Liver (tissue), 3 donors: ENCODE data around the gene PAX5.

ENCODE experiments used
- EGR1 ChIP-seq, 2 donors: IDR thresholded peaks; 2 replicates each; pipeline ENCODE4 v1.6.1; 2016 to 2018; ENCODE audit warnings: antibody characterized with exemption in 2 of 2, low read depth in 2 of 2
- FOXA1 ChIP-seq: IDR thresholded peaks from 2 replicates; pipeline ENCODE4 v1.6.1; 2016; ENCODE audit warnings: antibody characterized with exemption
- GABPA ChIP-seq, 2 donors: IDR thresholded peaks in 1 of 2; conservative IDR thresholded peaks in 1 of 2; 2 replicates each; pipeline ENCODE4 v1.6.1; 2016; ENCODE audit warnings: antibody characterized with exemption in 2 of 2, mild to moderate bottlenecking in 1 of 2, moderate library complexity in 1 of 2
- JUND ChIP-seq, 2 donors: IDR thresholded peaks; 2 replicates each; pipeline ENCODE4 v1.6.1; 2016; ENCODE audit warnings: antibody characterized with exemption in 2 of 2
- RAD21 ChIP-seq, 2 donors: IDR thresholded peaks; 2 replicates each; pipeline ENCODE4 v1.6.1; 2016; ENCODE audit warnings: antibody characterized with exemption in 2 of 2, mild to moderate bottlenecking in 2 of 2
- SP1 ChIP-seq: IDR thresholded peaks from 2 replicates; pipeline ENCODE4 v1.6.1; 2018; ENCODE audit warnings: antibody characterized with exemption, mild to moderate bottlenecking
- TAF1 ChIP-seq: conservative IDR thresholded peaks from 2 replicates; pipeline ENCODE4 v1.6.1; 2016; ENCODE audit warnings: antibody characterized with exemption, mild to moderate bottlenecking
- YY1 ChIP-seq: IDR thresholded peaks from 2 replicates; pipeline ENCODE4 v1.6.1; 2016; ENCODE audit warnings: antibody characterized with exemption, mild to moderate bottlenecking
- TF ChIP-seq, protein P1 (sequence below): fragments of 150-350 bp; IDR thresholded peaks from 2 replicates; pipeline ENCODE4 v1.5.1; 2017; ENCODE audit warnings: improper control_type of control experiment, low read depth, low read length; ENCODE audit not compliant: missing input control
- TF ChIP-seq, protein P2 (sequence below): IDR thresholded peaks from 2 replicates; pipeline ENCODE4 v1.6.1; 2016; ENCODE audit warnings: antibody characterized with exemption
- TF ChIP-seq, protein P3 (sequence below): IDR thresholded peaks from 2 replicates; pipeline ENCODE4 v1.6.1; 2016; ENCODE audit warnings: antibody characterized with exemption, mild to moderate bottlenecking
- TF ChIP-seq, protein P4 (sequence below): IDR thresholded peaks from 2 replicates; pipeline ENCODE4 v1.6.1; 2016; ENCODE audit warnings: antibody characterized with exemption
- TF ChIP-seq, protein P5 (sequence below): IDR thresholded peaks from 2 replicates; pipeline ENCODE4 v1.6.1; 2016; ENCODE audit warnings: antibody characterized with exemption
- donor health status: healthy.
- donor health status: healthy.

DNA sequence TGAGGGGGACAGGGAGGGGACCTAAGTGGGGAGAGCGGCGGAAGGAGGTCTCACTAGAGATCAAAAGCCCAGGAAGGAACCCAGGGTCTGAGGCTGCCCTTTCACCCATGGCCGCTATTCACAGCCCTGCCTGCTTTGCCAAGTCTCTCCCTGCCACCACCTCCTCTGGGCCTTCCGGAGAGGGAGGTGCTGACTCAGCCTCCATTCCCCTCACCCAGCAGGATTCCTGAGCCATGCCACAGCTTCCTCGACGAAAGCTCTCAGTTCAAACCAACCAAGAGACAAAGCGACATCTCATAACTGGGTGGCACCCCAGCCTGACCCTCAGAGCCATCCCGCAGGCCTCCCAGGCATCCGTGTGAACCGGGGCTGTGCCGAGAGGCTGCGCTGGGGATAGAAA, 36.7 kb downstream of the PAX5 start:
- TF ChIP-seq, protein P1, sequence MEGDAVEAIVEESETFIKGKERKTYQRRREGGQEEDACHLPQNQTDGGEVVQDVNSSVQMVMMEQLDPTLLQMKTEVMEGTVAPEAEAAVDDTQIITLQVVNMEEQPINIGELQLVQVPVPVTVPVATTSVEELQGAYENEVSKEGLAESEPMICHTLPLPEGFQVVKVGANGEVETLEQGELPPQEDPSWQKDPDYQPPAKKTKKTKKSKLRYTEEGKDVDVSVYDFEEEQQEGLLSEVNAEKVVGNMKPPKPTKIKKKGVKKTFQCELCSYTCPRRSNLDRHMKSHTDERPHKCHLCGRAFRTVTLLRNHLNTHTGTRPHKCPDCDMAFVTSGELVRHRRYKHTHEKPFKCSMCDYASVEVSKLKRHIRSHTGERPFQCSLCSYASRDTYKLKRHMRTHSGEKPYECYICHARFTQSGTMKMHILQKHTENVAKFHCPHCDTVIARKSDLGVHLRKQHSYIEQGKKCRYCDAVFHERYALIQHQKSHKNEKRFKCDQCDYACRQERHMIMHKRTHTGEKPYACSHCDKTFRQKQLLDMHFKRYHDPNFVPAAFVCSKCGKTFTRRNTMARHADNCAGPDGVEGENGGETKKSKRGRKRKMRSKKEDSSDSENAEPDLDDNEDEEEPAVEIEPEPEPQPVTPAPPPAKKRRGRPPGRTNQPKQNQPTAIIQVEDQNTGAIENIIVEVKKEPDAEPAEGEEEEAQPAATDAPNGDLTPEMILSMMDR, result no peak
- TF ChIP-seq, protein P2, sequence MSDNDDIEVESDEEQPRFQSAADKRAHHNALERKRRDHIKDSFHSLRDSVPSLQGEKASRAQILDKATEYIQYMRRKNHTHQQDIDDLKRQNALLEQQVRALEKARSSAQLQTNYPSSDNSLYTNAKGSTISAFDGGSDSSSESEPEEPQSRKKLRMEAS, result no peak
- no peak for TF ChIP-seq RAD21 (IDR thresholded peaks at IDR 0.05)
- TF ChIP-seq YY1, result no peak
- TF ChIP-seq FOXA1, result no peak
- TF ChIP-seq SP1, result no peak
- TF ChIP-seq JUND (IDR thresholded peaks at IDR 0.05), result no peak
- TF ChIP-seq, protein P3, sequence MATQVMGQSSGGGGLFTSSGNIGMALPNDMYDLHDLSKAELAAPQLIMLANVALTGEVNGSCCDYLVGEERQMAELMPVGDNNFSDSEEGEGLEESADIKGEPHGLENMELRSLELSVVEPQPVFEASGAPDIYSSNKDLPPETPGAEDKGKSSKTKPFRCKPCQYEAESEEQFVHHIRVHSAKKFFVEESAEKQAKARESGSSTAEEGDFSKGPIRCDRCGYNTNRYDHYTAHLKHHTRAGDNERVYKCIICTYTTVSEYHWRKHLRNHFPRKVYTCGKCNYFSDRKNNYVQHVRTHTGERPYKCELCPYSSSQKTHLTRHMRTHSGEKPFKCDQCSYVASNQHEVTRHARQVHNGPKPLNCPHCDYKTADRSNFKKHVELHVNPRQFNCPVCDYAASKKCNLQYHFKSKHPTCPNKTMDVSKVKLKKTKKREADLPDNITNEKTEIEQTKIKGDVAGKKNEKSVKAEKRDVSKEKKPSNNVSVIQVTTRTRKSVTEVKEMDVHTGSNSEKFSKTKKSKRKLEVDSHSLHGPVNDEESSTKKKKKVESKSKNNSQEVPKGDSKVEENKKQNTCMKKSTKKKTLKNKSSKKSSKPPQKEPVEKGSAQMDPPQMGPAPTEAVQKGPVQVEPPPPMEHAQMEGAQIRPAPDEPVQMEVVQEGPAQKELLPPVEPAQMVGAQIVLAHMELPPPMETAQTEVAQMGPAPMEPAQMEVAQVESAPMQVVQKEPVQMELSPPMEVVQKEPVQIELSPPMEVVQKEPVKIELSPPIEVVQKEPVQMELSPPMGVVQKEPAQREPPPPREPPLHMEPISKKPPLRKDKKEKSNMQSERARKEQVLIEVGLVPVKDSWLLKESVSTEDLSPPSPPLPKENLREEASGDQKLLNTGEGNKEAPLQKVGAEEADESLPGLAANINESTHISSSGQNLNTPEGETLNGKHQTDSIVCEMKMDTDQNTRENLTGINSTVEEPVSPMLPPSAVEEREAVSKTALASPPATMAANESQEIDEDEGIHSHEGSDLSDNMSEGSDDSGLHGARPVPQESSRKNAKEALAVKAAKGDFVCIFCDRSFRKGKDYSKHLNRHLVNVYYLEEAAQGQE, result no peak
- TF ChIP-seq, protein P4, sequence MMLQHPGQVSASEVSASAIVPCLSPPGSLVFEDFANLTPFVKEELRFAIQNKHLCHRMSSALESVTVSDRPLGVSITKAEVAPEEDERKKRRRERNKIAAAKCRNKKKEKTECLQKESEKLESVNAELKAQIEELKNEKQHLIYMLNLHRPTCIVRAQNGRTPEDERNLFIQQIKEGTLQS, result no peak
- no peak for TF ChIP-seq TAF1
- no peak for TF ChIP-seq GABPA (IDR thresholded peaks at IDR 0.05 in 1 of 2, conservative IDR thresholded peaks at IDR 0.05 in 1 of 2)
- no peak for TF ChIP-seq EGR1 (IDR thresholded peaks at IDR 0.05; ENCODE audit: low read depth in 2 of 2)
- TF ChIP-seq, protein P5, sequence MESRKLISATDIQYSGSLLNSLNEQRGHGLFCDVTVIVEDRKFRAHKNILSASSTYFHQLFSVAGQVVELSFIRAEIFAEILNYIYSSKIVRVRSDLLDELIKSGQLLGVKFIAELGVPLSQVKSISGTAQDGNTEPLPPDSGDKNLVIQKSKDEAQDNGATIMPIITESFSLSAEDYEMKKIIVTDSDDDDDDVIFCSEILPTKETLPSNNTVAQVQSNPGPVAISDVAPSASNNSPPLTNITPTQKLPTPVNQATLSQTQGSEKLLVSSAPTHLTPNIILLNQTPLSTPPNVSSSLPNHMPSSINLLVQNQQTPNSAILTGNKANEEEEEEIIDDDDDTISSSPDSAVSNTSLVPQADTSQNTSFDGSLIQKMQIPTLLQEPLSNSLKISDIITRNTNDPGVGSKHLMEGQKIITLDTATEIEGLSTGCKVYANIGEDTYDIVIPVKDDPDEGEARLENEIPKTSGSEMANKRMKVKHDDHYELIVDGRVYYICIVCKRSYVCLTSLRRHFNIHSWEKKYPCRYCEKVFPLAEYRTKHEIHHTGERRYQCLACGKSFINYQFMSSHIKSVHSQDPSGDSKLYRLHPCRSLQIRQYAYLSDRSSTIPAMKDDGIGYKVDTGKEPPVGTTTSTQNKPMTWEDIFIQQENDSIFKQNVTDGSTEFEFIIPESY, result no peak
